Measurements from ENCODE around the gene NBPF3. TPM values are rescaled to one million over a fixed set of nuclear protein-coding genes. Genes with fewer than 3 reads are reported as not detected.
A peak's percentile ranks its signal among the peaks of the same experiment; 100 is the strongest.
"Not testable (repeated sequence)": the region's sequence is repeated elsewhere in the genome, so short reads cannot be mapped to it uniquely, and the experiment has no call there.

The NBPF3 gene
- total RNA-seq, 1 donor from 2014 or later, result 3.5 TPM

GRCh38 chr1:21478356-21478755, 38.4 kb downstream of the NBPF3 start:
- intact Hi-C loops (cut with DNase I), result no loop called here
- ATAC-seq (ENCODE audit: poor library complexity), result no peak
- no peak for DNase-seq

- ATAC-seq (ENCODE audit: poor library complexity); intact Hi-C loops (cut with DNase I); DNase-seq: not testable (repeated sequence)
Observed at GRCh38 chr1:21483881-21484280, 43.9 kb downstream of the NBPF3 start.

- DNase-seq, result no peak
- intact Hi-C loops (cut with DNase I), result no loop called here
- ATAC-seq (ENCODE audit: poor library complexity), result no peak
Observed at GRCh38 chr1:21489146-21489545, 49.2 kb downstream of the NBPF3 start.

GRCh38 chr1:21490774-21491487, 51.0 kb downstream of the NBPF3 start:
- intact Hi-C loops (cut with DNase I), result no loop called here
- no peak for DNase-seq

GRCh38 chr1:21491488-21492355, 51.8 kb downstream of the NBPF3 start:
- ATAC-seq (ENCODE audit: poor library complexity) (no peak), DNase-seq (no peak)
- intact Hi-C loops (cut with DNase I), result no loop called here

More at GRCh38 chr1:21490774-21491487, 51.0 kb downstream of the NBPF3 start:
- no peak for ATAC-seq (ENCODE audit: poor library complexity)

- DNase-seq (no peak), ATAC-seq (ENCODE audit: poor library complexity) (no peak)
- intact Hi-C loops (cut with DNase I), result no loop called here
Observed at GRCh38 chr1:21492356-21492625, 52.4 kb downstream of the NBPF3 start.

GRCh38 chr1:21494196-21494595, 54.3 kb downstream of the NBPF3 start:
- DNase-seq (no peak), ATAC-seq (ENCODE audit: poor library complexity) (no peak)
- intact Hi-C loops (cut with DNase I), result no loop called here

GRCh38 chr1:21495225-21495820, 55.4 kb downstream of the NBPF3 start:
- DNase-seq (no peak), ATAC-seq (ENCODE audit: poor library complexity) (no peak)
- intact Hi-C loops (cut with DNase I), result no loop called here

- intact Hi-C loops (cut with DNase I), result no loop called here
- DNase-seq (no peak), ATAC-seq (ENCODE audit: poor library complexity) (no peak)
Observed at GRCh38 chr1:21496063-21496462, 56.1 kb downstream of the NBPF3 start.

- intact Hi-C loops (cut with DNase I), result no loop called here
- ATAC-seq (ENCODE audit: poor library complexity) (no peak), DNase-seq (no peak)
Observed at GRCh38 chr1:21496886-21497285, 56.9 kb downstream of the NBPF3 start.

- intact Hi-C loops (cut with DNase I), result no loop called here
- ATAC-seq (ENCODE audit: poor library complexity), result no peak
- DNase-seq, result no peak
Observed at GRCh38 chr1:21497466-21498061, 57.6 kb downstream of the NBPF3 start.

GRCh38 chr1:21499283-21499950, 59.5 kb downstream of the NBPF3 start:
- intact Hi-C loops (cut with DNase I), result no loop called here
- DNase-seq (no peak), ATAC-seq (ENCODE audit: poor library complexity) (no peak)

GRCh38 chr1:21503706-21504377, 63.9 kb downstream of the NBPF3 start:
- ATAC-seq (ENCODE audit: poor library complexity) (no peak), DNase-seq (no peak)
- intact Hi-C loops (cut with DNase I), result loop anchor here (10.0 kb wide), 1 partner anchor 151 kb away; no protein-coding TSS in a partner anchor

- DNase-seq (no peak), ATAC-seq (ENCODE audit: poor library complexity) (no peak)
- intact Hi-C loops (cut with DNase I), result loop anchor here (10.0 kb wide), 1 partner anchor 148 kb away; no protein-coding TSS in a partner anchor
Observed at GRCh38 chr1:21506804-21507203, 66.9 kb downstream of the NBPF3 start.

GRCh38 chr1:21507511-21508270, 67.8 kb downstream of the NBPF3 start:
- DNase-seq (no peak), ATAC-seq (ENCODE audit: poor library complexity) (no peak)
- intact Hi-C loops (cut with DNase I), result loop anchor here (2.0 to 10.0 kb wide), 2 partner anchors 67 to 147 kb away; no protein-coding TSS in a partner anchor

GRCh38 chr1:21508580-21509350, 68.8 kb downstream of the NBPF3 start:
- intact Hi-C loops (cut with DNase I), result loop anchor here (2.0 to 10.0 kb wide), 2 partner anchors 66 to 146 kb away; no protein-coding TSS in a partner anchor
- peak; percentile 86 for ATAC-seq (ENCODE audit: poor library complexity)

More at GRCh38 chr1:21508580-21509350, 68.8 kb downstream of the NBPF3 start:
- peak; percentile 86 for DNase-seq

Measured in Right ventricle myocardium superior (tissue), 1 donor.